Smooth muscle cell (in vitro differentiated cells): ENCODE measurements around the gene MAGI1. TPM values are rescaled to one million over a fixed set of nuclear protein-coding genes. Genes with fewer than 3 reads are reported as not detected.

ENCODE experiments used
- DNase-seq: peaks from one replicate; lab custom pipeline; 2025; ENCODE audit not compliant: unreplicated experiment; lab: John Stamatoyannopoulos, UW
- H2AFZ ChIP-seq: fragments of 200-600 bp; sonication (generic); 2 replicates; pipeline ENCODE4 v1.6.0; 2016; ENCODE audit warnings: antibody characterized with exemption, low read depth, mild to moderate bottlenecking
- H3F3A ChIP-seq: fragments of 200-600 bp; sonication (generic); 2 replicates; pipeline ENCODE4 v1.6.0; 2017; ENCODE audit warnings: antibody characterized with exemption, low read depth
- H3K27ac ChIP-seq: fragments of 200-600 bp; sonication (generic); 2 replicates; pipeline ENCODE4 v1.5.1; 2016; ENCODE audit warnings: low read depth, mild to moderate bottlenecking
- H3K27me3 ChIP-seq: fragments of 200-600 bp; sonication (generic); 2 replicates; pipeline ENCODE4 v1.6.1; 2016; ENCODE audit warnings: low read depth, mild to moderate bottlenecking
- H3K36me3 ChIP-seq: fragments of 200-600 bp; sonication (generic); 2 replicates; pipeline ENCODE4 v1.5.1; 2016; ENCODE audit warnings: low read depth
- H3K4me1 ChIP-seq: fragments of 200-600 bp; sonication (generic); 2 replicates; pipeline ENCODE4 v1.5.1; 2016; ENCODE audit warnings: low read depth
- H3K4me2 ChIP-seq: fragments of 200-600 bp; sonication (generic); 2 replicates; pipeline ENCODE4 v1.6.0; 2016; ENCODE audit warnings: mild to moderate bottlenecking
- H3K4me3 ChIP-seq: fragments of 200-600 bp; sonication (generic); 2 replicates; pipeline ENCODE4 v1.5.1; 2016; ENCODE audit warnings: mild to moderate bottlenecking
- H3K79me2 ChIP-seq: fragments of 200-600 bp; sonication (generic); 2 replicates; pipeline ENCODE4 v1.6.0; 2016; ENCODE audit warnings: low read depth, mild to moderate bottlenecking
- H3K9ac ChIP-seq: fragments of 200-600 bp; sonication (generic); 2 replicates; pipeline ENCODE4 v1.6.0; 2016; ENCODE audit warnings: low read depth
- H3K9me3 ChIP-seq: fragments of 200-600 bp; sonication (generic); replicated peaks from 2 replicates; pipeline ENCODE4 v1.5.1; 2016; ENCODE audit warnings: low read depth
- H4K20me1 ChIP-seq: fragments of 200-600 bp; sonication (generic); 2 replicates; pipeline ENCODE4 v1.6.0; 2016; ENCODE audit warnings: low read depth
- WGBS: methylation state at CpG from one replicate; pipeline ENCODE4 v1.1.7; 2016; ENCODE audit warnings: low lambda C conversion rate; 5-methylcytosine and 5-hydroxymethylcytosine counted together
- polyA plus RNA-seq: library from polyadenylated mRNA; unstranded; fragments of >200 nt; fragmentation: Nextera tagmentation; extraction: Ambion mirVana; gene quantifications from 2 replicates; pipeline ENCODE4 v1.2.1, GENCODE V29; 2016
- total RNA-seq: library from RNA; depleted of rRNA; stranded (reverse); fragments of >200 nt; gene quantifications from 2 replicates; pipeline ENCODE4 v1.2.3, GENCODE V29; 2014
- TF ChIP-seq, protein P1 (sequence below): fragments of 200-600 bp; sonication (generic); IDR thresholded peaks from 2 replicates; pipeline ENCODE4 v1.5.1; 2017; ENCODE audit warnings: borderline replicate concordance, mild to moderate bottlenecking, antibody characterized with exemption; ENCODE audit not compliant: insufficient read depth, poor library complexity, severe bottlenecking

MAGI1 gene
- total and polyA plus RNA-seq, 2 experiments from 2014 or later = 9.9 to 23.3 TPM

DNA sequence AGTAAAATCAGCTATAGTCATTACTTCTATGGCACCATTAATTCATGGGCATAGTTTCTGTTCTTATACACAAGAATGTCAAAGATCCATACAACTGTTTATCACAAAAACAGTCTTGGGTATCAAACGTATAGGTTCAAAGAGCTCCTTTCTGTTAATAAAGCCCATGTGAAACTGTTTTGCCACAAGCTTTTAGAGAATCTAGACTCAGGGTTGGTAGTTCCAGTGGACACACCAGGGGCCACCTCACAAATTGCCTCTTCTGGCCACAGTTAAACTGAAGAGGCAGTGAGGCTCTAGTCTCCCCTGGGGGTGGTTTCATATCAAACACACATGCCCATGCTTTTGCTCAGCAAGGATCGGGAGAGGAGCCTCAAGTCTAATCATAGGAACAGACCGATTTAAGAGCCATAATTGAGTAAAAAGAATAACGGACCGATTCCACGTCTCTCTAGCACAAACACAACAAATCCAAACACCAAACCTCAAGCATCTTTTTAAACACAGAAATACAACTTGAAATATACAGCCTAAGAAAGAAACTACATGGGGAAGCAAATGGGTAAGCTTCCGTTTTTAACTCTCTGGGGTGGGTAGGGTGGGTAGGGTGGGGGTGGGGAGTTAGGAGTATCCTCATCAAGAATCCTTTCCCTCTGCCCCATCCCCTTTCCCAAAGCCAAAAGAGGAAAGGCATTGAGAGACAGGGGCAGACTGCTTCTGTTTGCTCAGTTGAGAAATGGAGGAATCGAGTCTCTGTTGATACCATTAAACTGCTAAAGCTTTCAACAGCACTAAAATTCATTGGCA, 443.3 kb downstream of the MAGI1 start:
- no peak overlapping the region for H3K9ac ChIP-seq
- TF ChIP-seq, protein P1, sequence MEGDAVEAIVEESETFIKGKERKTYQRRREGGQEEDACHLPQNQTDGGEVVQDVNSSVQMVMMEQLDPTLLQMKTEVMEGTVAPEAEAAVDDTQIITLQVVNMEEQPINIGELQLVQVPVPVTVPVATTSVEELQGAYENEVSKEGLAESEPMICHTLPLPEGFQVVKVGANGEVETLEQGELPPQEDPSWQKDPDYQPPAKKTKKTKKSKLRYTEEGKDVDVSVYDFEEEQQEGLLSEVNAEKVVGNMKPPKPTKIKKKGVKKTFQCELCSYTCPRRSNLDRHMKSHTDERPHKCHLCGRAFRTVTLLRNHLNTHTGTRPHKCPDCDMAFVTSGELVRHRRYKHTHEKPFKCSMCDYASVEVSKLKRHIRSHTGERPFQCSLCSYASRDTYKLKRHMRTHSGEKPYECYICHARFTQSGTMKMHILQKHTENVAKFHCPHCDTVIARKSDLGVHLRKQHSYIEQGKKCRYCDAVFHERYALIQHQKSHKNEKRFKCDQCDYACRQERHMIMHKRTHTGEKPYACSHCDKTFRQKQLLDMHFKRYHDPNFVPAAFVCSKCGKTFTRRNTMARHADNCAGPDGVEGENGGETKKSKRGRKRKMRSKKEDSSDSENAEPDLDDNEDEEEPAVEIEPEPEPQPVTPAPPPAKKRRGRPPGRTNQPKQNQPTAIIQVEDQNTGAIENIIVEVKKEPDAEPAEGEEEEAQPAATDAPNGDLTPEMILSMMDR = no peak
- no peak overlapping the region for H3K4me3 ChIP-seq
- H2AFZ ChIP-seq = no peak overlapping the region
- H3K27ac ChIP-seq = no peak overlapping the region
- 32% methylated on average over 8 of the region's 8 CpGs for WGBS
- peaks cover 37% of the 10 kb centered on the region for H3K4me1 ChIP-seq
- H3K4me2 ChIP-seq = no peak overlapping the region
- H4K20me1 ChIP-seq = peaks cover 97% of the 10 kb centered on the region
- DNase-seq = no peak
- no peaks in the 10 kb centered on the region for H3K79me2 ChIP-seq
- H3F3A ChIP-seq = no peaks in the 10 kb centered on the region
- H3K27me3 ChIP-seq = peaks cover 44% of the 10 kb centered on the region
- no peaks in the 10 kb centered on the region for H3K9me3 ChIP-seq
- no peaks in the 10 kb centered on the region for H3K36me3 ChIP-seq

DNA sequence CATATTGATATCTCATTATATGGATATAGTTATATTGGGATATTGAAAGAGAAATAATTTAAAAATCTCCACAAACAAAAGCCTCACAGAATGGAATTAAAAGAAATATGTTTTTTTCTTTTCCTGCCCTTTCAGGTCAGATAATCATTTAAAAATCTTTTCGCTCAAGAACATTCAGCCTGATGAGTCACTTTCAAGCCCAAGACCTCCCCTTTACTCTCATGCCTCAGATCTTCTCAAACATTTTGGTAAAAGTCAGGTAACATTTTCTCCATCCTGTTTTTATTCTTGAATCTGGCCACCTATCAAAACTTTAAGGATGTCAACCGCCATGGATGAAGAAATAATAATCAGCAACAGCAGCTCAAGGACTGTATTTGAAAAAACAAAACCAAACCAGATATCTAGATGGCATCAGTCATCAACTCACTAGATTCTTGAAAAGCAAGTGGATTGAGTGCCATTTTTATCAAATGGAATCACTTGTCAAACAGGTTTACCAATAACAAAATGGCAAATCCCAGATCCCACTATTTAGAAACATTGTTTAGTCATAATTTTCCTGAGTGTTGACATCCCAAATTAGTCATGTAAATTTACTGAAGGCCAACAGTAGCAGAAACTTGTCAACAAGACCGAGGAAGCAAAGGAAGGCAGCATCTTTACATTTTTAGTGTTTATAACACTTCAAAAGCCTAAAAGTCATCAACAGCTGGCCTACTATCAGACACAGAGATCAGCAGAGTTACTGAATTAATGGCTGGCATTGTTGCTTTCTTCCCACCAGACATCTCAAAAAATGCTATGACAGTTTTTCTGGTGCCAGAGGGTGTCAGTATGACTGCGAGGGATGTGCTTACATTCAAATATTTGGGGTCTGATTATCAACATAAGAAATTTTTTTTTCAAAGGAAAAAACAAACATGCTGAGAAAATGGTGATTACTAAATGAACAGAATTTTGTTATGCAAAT, 444.7 kb downstream of the MAGI1 start:
- Histone ChIP-seq H3K4me2 (no peak overlapping the region), H3F3A (no peaks in the 10 kb centered on the region), H3K9me3 (no peaks in the 10 kb centered on the region), H4K20me1 (peaks cover 91% of the 10 kb centered on the region), H3K27ac (no peak overlapping the region), H3K9ac (no peak overlapping the region), H3K4me3 (no peak overlapping the region), H3K27me3 (peaks cover 32% of the 10 kb centered on the region), H3K36me3 (no peaks in the 10 kb centered on the region), H2AFZ (no peak overlapping the region), H3K79me2 (no peaks in the 10 kb centered on the region), H3K4me1 (peaks cover 37% of the 10 kb centered on the region)
- WGBS = 46% methylated on average over 4 of the region's 4 CpGs
- no peak for DNase-seq
- TF ChIP-seq, protein P1 = no peak

DNA sequence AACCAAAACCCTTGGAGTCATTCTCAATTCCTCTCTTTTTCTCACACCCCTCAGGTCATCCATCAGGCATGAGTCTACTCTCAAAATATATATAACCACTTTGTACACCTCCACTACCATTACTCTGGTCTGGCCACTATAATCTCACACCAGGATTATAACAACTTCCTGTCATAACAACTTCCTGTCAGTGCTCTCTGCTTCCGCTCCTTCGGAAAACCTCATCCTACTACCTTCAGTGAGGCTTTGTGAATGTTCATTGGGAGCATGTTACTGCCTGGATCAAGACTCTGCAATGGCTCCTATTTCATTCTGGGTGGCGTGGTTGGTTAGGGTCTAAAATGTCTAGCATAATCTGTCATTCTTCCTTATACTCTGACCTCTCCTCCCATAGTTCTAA, 447.4 kb downstream of the MAGI1 start:
- no peak for DNase-seq
- TF ChIP-seq, protein P1 = no peak
- peaks cover 2% of the 10 kb centered on the region for H3K79me2 ChIP-seq

More for the DNA sequence above, 447.4 kb downstream of the MAGI1 start:
- H3K27ac ChIP-seq = no peak overlapping the region
- peaks cover 7% of the 10 kb centered on the region for H3K27me3 ChIP-seq
- WGBS = 94% methylated on average over 3 of the region's 3 CpGs
- H3K36me3 ChIP-seq = no peaks in the 10 kb centered on the region
- H3K4me2 ChIP-seq = no peak overlapping the region
- no peaks in the 10 kb centered on the region for H3F3A ChIP-seq
- H3K4me3 ChIP-seq = no peak overlapping the region
- H4K20me1 ChIP-seq = peaks cover 84% of the 10 kb centered on the region
- peaks cover 27% of the 10 kb centered on the region for H3K4me1 ChIP-seq
- H2AFZ ChIP-seq = no peak overlapping the region
- no peak overlapping the region for H3K9ac ChIP-seq
- H3K9me3 ChIP-seq = no peaks in the 10 kb centered on the region
